ENCODE results near the gene MAPK4.

Gene MAPK4

DNA sequence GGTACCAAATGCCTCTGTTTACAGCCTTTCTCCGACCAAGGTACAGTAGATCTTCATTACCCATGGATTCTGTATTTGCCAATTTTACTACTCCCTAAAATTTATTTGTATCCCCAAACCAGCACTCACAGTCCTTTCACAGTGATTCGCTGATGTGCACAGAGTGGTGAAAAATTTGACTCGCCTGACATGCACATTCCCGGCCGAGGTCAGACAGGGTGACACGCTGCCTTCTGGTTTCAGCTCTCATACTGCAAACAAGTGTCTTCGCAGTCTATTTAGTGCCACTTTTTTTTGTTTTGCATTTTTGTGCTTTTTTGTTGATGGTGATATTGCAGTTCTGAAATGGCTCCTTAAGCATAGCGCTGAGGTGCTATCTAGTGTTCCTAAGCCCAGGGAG lies 71.0 kb downstream of the MAPK4 start:
- no peaks in the 10 kb centered on the region for H3K4me1 ChIP-seq (ENCODE audit: control insufficient read depth, insufficient read depth, low read length)
- H3K4me3 ChIP-seq (ENCODE audit: low read length) = no peak overlapping the region
- H3K27me3 ChIP-seq (ENCODE audit: control insufficient read depth, insufficient read depth, low read length) = no peaks in the 10 kb centered on the region
- no peak overlapping the region for H3K9ac ChIP-seq (ENCODE audit: low read length)
- H3K36me3 ChIP-seq (ENCODE audit: control insufficient read depth, insufficient read depth, low read length) = no peaks in the 10 kb centered on the region
- no peaks in the 10 kb centered on the region for H3K9me3 ChIP-seq (ENCODE audit: control insufficient read depth, low read length)

GRCh38 chr18:50632895-50633515 lies 73.1 kb downstream of the MAPK4 start:
- Histone ChIP-seq H3K9me3 (ENCODE audit: control insufficient read depth, low read length) (no peaks in the 10 kb centered on the region), H3K27me3 (ENCODE audit: control insufficient read depth, insufficient read depth, low read length) (no peaks in the 10 kb centered on the region), H3K4me1 (ENCODE audit: control insufficient read depth, insufficient read depth, low read length) (no peaks in the 10 kb centered on the region), H3K9ac (ENCODE audit: low read length) (no peak overlapping the region), H3K4me3 (ENCODE audit: low read length) (no peak overlapping the region), H3K36me3 (ENCODE audit: control insufficient read depth, insufficient read depth, low read length) (no peaks in the 10 kb centered on the region)

- no peaks in the 10 kb centered on the region for H3K27me3 ChIP-seq (ENCODE audit: control insufficient read depth, insufficient read depth, low read length)
- no peak overlapping the region for H3K9ac ChIP-seq (ENCODE audit: low read length)
- no peaks in the 10 kb centered on the region for H3K4me1 ChIP-seq (ENCODE audit: control insufficient read depth, insufficient read depth, low read length)
- no peaks in the 10 kb centered on the region for H3K9me3 ChIP-seq (ENCODE audit: control insufficient read depth, low read length)
- H3K36me3 ChIP-seq (ENCODE audit: control insufficient read depth, insufficient read depth, low read length) = no peaks in the 10 kb centered on the region
- no peak overlapping the region for H3K4me3 ChIP-seq (ENCODE audit: low read length)
These were observed 74.1 kb downstream of the MAPK4 start for GRCh38 chr18:50633992-50634391.

DNA sequence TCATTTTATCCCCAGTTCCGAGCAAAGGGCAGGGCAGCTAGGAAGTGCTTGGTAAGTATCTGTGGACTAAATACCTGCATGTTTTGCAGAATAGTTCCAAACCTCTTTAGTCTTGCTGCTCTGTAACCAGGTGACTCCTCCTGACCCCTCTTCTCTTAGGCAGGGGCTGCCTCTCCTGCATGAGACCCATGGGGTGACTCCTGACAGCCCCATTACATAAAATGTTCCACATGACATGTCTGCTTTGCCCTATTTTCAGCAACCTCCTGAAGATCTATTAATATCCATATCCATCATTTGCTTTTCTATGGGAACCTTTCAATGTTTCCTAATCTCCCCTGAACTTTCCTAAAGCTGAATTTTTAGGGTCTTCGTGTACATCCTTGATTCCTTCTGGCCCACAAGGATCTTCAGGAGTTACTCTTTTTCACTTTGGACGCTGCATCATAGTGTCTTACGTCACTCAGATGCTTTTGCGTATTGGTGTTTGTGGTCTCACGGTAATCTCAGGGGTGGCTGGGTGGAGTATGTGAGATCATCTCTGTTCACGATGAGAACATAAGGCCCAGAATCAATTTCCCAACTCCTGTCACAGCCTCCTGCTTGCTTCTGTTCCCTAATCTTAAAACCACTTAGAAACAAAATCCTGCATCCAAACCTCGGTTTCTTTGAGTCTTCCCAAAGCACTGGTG lies 76.6 kb downstream of the MAPK4 start:
- Histone ChIP-seq H3K9me3 (ENCODE audit: control insufficient read depth, low read length) (no peaks in the 10 kb centered on the region), H3K9ac (ENCODE audit: low read length) (no peak overlapping the region), H3K4me1 (ENCODE audit: control insufficient read depth, insufficient read depth, low read length) (no peaks in the 10 kb centered on the region), H3K36me3 (ENCODE audit: control insufficient read depth, insufficient read depth, low read length) (no peaks in the 10 kb centered on the region), H3K4me3 (ENCODE audit: low read length) (no peak overlapping the region), H3K27me3 (ENCODE audit: control insufficient read depth, insufficient read depth, low read length) (no peaks in the 10 kb centered on the region)

- H3K9me3 ChIP-seq (ENCODE audit: control insufficient read depth, low read length) = no peaks in the 10 kb centered on the region
- H3K36me3 ChIP-seq (ENCODE audit: control insufficient read depth, insufficient read depth, low read length) = no peaks in the 10 kb centered on the region
- no peaks in the 10 kb centered on the region for H3K27me3 ChIP-seq (ENCODE audit: control insufficient read depth, insufficient read depth, low read length)
- H3K4me3 ChIP-seq (ENCODE audit: low read length) = no peak overlapping the region
- no peaks in the 10 kb centered on the region for H3K4me1 ChIP-seq (ENCODE audit: control insufficient read depth, insufficient read depth, low read length)
- no peak overlapping the region for H3K9ac ChIP-seq (ENCODE audit: low read length)
These were observed 78.4 kb downstream of the MAPK4 start for GRCh38 chr18:50638016-50638883.

DNA sequence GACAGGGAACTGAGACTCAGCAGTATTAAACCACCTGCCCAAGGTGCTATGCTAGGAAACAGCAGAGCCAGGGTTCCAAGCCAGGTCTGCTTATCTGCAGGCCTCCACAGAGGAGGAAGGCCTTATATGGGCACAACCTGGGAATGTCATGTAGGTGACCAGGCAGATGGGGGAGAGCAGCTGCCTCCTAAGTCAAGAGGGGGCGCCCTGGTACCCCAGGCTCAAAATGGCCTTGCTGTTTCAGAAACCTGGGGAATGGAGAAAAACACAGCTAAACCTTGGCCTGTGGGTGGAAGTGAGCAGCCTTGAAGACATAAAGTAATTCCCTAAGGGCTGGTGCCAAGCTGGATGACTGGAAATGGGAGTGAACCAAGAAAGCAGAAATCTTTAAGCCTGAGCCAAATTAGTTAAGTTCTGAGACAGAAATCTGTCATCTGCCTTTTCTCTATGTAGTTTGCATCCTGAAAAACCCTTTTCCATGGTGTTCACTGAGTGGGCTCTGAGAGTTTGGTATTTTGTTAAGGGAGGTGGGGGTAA lies 79.1 kb downstream of the MAPK4 start:
- no peak overlapping the region for H3K9ac ChIP-seq (ENCODE audit: low read length)
- no peaks in the 10 kb centered on the region for H3K27me3 ChIP-seq (ENCODE audit: control insufficient read depth, insufficient read depth, low read length)
- no peak overlapping the region for H3K4me3 ChIP-seq (ENCODE audit: low read length)
- H3K9me3 ChIP-seq (ENCODE audit: control insufficient read depth, low read length) = no peaks in the 10 kb centered on the region
- H3K4me1 ChIP-seq (ENCODE audit: control insufficient read depth, insufficient read depth, low read length) = no peaks in the 10 kb centered on the region
- H3K36me3 ChIP-seq (ENCODE audit: control insufficient read depth, insufficient read depth, low read length) = no peaks in the 10 kb centered on the region

- Histone ChIP-seq H3K4me1 (ENCODE audit: control insufficient read depth, insufficient read depth, low read length) (no peaks in the 10 kb centered on the region), H3K9ac (ENCODE audit: low read length) (no peak overlapping the region), H3K9me3 (ENCODE audit: control insufficient read depth, low read length) (no peaks in the 10 kb centered on the region), H3K27me3 (ENCODE audit: control insufficient read depth, insufficient read depth, low read length) (no peaks in the 10 kb centered on the region), H3K4me3 (ENCODE audit: low read length) (no peak overlapping the region), H3K36me3 (ENCODE audit: control insufficient read depth, insufficient read depth, low read length) (no peaks in the 10 kb centered on the region)
These were observed 79.8 kb downstream of the MAPK4 start for GRCh38 chr18:50639711-50640110.

- Histone ChIP-seq H3K27me3 (ENCODE audit: control insufficient read depth, insufficient read depth, low read length) (no peaks in the 10 kb centered on the region), H3K9ac (ENCODE audit: low read length) (no peak overlapping the region), H3K36me3 (ENCODE audit: control insufficient read depth, insufficient read depth, low read length) (no peaks in the 10 kb centered on the region), H3K4me3 (ENCODE audit: low read length) (no peak overlapping the region), H3K4me1 (ENCODE audit: control insufficient read depth, insufficient read depth, low read length) (no peaks in the 10 kb centered on the region), H3K9me3 (ENCODE audit: control insufficient read depth, low read length) (no peaks in the 10 kb centered on the region)
These were observed 82.6 kb downstream of the MAPK4 start for GRCh38 chr18:50642439-50642838.

DNA sequence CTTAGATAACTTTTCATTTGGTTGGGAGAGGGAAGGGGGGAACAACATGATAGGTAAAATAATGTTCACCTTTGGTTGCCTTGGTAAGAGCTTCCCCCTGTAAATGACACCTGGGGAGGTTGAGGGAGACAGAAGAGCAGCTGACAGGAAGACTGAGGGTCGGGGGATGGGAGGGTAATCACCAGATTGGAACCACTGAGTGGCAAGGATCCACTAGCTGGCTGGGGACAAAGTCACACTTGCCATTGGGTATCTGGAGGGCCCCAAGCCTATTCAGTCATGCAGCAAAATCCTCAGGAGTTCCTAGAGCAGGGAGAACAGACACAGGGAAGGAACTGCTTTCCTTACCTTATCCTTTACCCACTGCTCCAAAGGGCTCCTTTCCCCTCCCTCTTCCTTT lies 84.3 kb downstream of the MAPK4 start:
- Histone ChIP-seq H3K9ac (ENCODE audit: low read length) (no peak overlapping the region), H3K27me3 (ENCODE audit: control insufficient read depth, insufficient read depth, low read length) (no peaks in the 10 kb centered on the region), H3K4me1 (ENCODE audit: control insufficient read depth, insufficient read depth, low read length) (no peaks in the 10 kb centered on the region), H3K36me3 (ENCODE audit: control insufficient read depth, insufficient read depth, low read length) (no peaks in the 10 kb centered on the region), H3K4me3 (ENCODE audit: low read length) (no peak overlapping the region), H3K9me3 (ENCODE audit: control insufficient read depth, low read length) (no peaks in the 10 kb centered on the region)

- Histone ChIP-seq H3K9me3 (ENCODE audit: control insufficient read depth, low read length) (no peaks in the 10 kb centered on the region), H3K4me3 (ENCODE audit: low read length) (no peak overlapping the region), H3K4me1 (ENCODE audit: control insufficient read depth, insufficient read depth, low read length) (no peaks in the 10 kb centered on the region), H3K9ac (ENCODE audit: low read length) (no peak overlapping the region), H3K36me3 (ENCODE audit: control insufficient read depth, insufficient read depth, low read length) (no peaks in the 10 kb centered on the region), H3K27me3 (ENCODE audit: control insufficient read depth, insufficient read depth, low read length) (no peaks in the 10 kb centered on the region)
These were observed 84.9 kb downstream of the MAPK4 start for GRCh38 chr18:50644807-50645206.

DNA sequence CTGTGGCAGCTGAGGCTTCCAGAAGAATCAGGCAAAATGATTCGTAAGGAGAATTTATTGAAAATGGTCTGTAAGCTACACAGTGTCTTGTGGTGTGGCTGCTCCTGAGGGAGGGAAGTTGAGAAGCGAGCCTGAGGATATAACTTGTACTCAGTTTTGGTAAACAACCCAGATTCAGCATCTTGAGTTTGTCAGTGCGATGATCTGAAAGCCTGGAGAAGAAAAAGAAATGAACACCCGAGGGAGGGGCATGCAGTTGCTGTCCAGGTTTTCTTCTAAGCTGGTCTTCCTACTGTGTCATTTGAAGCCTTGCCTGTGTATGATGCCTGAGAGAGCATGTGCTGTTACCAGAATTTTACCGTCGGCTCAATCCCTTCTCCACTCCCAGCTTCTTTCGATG lies 87.3 kb downstream of the MAPK4 start:
- Histone ChIP-seq H3K4me1 (ENCODE audit: control insufficient read depth, insufficient read depth, low read length) (no peaks in the 10 kb centered on the region), H3K9me3 (ENCODE audit: control insufficient read depth, low read length) (no peaks in the 10 kb centered on the region), H3K36me3 (ENCODE audit: control insufficient read depth, insufficient read depth, low read length) (no peaks in the 10 kb centered on the region), H3K27me3 (ENCODE audit: control insufficient read depth, insufficient read depth, low read length) (no peaks in the 10 kb centered on the region), H3K4me3 (ENCODE audit: low read length) (no peak overlapping the region), H3K9ac (ENCODE audit: low read length) (no peak overlapping the region)

DNA sequence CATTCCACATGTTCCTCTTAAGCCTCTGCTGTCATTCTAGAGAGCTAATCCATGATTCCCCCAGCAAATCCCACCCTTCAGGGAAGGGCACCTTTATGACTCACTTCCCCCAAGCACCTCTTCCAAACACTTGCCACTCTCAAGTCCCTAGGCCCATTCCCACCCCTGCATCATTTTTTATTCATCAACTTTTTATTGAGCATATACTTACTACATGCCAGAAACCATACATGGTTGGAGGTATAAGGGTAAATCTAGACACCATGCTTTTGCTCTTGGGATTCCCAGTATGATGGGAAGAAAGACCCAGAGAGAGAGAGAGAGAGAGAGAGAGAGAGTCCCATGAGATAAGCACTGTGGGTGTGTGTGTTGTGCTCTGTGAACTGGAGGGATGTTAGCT lies 87.9 kb downstream of the MAPK4 start:
- no peaks in the 10 kb centered on the region for H3K4me1 ChIP-seq (ENCODE audit: control insufficient read depth, insufficient read depth, low read length)
- H3K4me3 ChIP-seq (ENCODE audit: low read length) = no peak overlapping the region
- H3K9ac ChIP-seq (ENCODE audit: low read length) = no peak overlapping the region
- H3K36me3 ChIP-seq (ENCODE audit: control insufficient read depth, insufficient read depth, low read length) = no peaks in the 10 kb centered on the region
- no peaks in the 10 kb centered on the region for H3K9me3 ChIP-seq (ENCODE audit: control insufficient read depth, low read length)
- H3K27me3 ChIP-seq (ENCODE audit: control insufficient read depth, insufficient read depth, low read length) = no peaks in the 10 kb centered on the region

Data from mucosa of stomach (tissue), 1 donor.